Activated CD4-positive, alpha-beta T cell treated with anti-CD3 and anti-CD28 coated beads, Interleukin-2, amount 10 ng/mL, durations not matched to agents 24 days and 14 days (primary cell): Measurements from ENCODE around the gene PDIA4. TPM values are rescaled to one million over a fixed set of nuclear protein-coding genes. Genes with fewer than 3 reads are reported as not detected.
A peak's percentile ranks its signal among the peaks of the same experiment; 100 is the strongest.
"Not testable (repeated sequence)": the region's sequence is repeated elsewhere in the genome, so short reads cannot be mapped to it uniquely, and the experiment has no call there.

ENCODE experiments used
- DNase-seq: peaks from one replicate; pipeline ENCODE4 v3.0.0; 2022
- H3K27ac Mint-ChIP-seq: one replicate; pipeline ENCODE4 v1.8.0; 2022; ENCODE audit warnings: mild to moderate bottlenecking, mixed read lengths
- H3K27me3 Mint-ChIP-seq: one replicate; pipeline ENCODE4 v1.8.0; 2022; ENCODE audit warnings: mixed read lengths
- H3K36me3 Mint-ChIP-seq: one replicate; pipeline ENCODE4 v1.8.0; 2022; ENCODE audit warnings: low read depth, mild to moderate bottlenecking, mixed read lengths
- H3K4me1 Mint-ChIP-seq: one replicate; pipeline ENCODE4 v1.8.0; 2021; ENCODE audit warnings: mixed read lengths
- H3K4me3 Mint-ChIP-seq: one replicate; pipeline ENCODE4 v1.8.0; 2022; ENCODE audit warnings: mild to moderate bottlenecking, moderate library complexity, mixed read lengths
- H3K9me3 Mint-ChIP-seq: one replicate; pipeline ENCODE4 v1.8.0; 2021; ENCODE audit warnings: mixed read lengths
- intact Hi-C: fragments of 100-400 bp; cut with micrococcal nuclease; formaldehyde crosslinking; loops from one replicate; pipeline ENCODE4 v1.15.1; 2023
- total RNA-seq: library from RNA; stranded (reverse); gene quantifications from 2 replicates; pipeline ENCODE4 v1.2.3, GENCODE V29; 2022

The PDIA4 gene
- total RNA-seq, 1 donor from 2014 or later, result 138 TPM

GRCh38 chr7:148987010-148987750 lies 41.1 kb downstream of the PDIA4 start:
- peak; percentile 94 for DNase-seq
- Mint-ChIP-seq H3K4me1 (peaks cover 41% of the 10 kb centered on the region), H3K9me3 (no peaks in the 10 kb centered on the region), H3K27me3 (peaks cover 23% of the 10 kb centered on the region), H3K36me3 (no peaks in the 10 kb centered on the region), H3K27ac (peak overlapping the region; percentile 94), H3K4me3 (peak overlapping the region; percentile 95)
- intact Hi-C loops, result loop anchor here (1.0 to 5.0 kb wide), 5 partner anchors 41 to 290 kb away; partner anchors contain the start of genes CUL1, EZH2, PDIA4 and ZNF786

- H3K9me3 Mint-ChIP-seq, result no peaks in the 10 kb centered on the region
- H3K4me3 Mint-ChIP-seq, result peak overlapping the region; percentile 95
- no peak for DNase-seq
- peaks cover 24% of the 10 kb centered on the region for H3K27me3 Mint-ChIP-seq
- peaks cover 41% of the 10 kb centered on the region for H3K4me1 Mint-ChIP-seq
- intact Hi-C loops, result loop anchor here (1.0 to 5.0 kb wide), 5 partner anchors 42 to 289 kb away; partner anchors contain the start of genes CUL1, EZH2, PDIA4 and ZNF786
- H3K36me3 Mint-ChIP-seq, result no peaks in the 10 kb centered on the region
- peak overlapping the region; percentile 94 for H3K27ac Mint-ChIP-seq
These were observed 41.6 kb downstream of the PDIA4 start for GRCh38 chr7:148986742-148987009.

- Mint-ChIP-seq H3K9me3 (no peaks in the 10 kb centered on the region), H3K27ac (peak overlapping the region; percentile 90), H3K4me3 (peak overlapping the region; percentile 93), H3K36me3 (no peaks in the 10 kb centered on the region), H3K27me3 (peaks cover 29% of the 10 kb centered on the region), H3K4me1 (peaks cover 50% of the 10 kb centered on the region)
- intact Hi-C loops, result loop anchor here (1.0 to 2.0 kb wide), 3 partner anchors 20 to 100 kb away; no protein-coding TSS in a partner anchor
- peak; percentile 92 for DNase-seq
These were observed 44.8 kb downstream of the PDIA4 start for GRCh38 chr7:148983200-148984146.

DNA sequence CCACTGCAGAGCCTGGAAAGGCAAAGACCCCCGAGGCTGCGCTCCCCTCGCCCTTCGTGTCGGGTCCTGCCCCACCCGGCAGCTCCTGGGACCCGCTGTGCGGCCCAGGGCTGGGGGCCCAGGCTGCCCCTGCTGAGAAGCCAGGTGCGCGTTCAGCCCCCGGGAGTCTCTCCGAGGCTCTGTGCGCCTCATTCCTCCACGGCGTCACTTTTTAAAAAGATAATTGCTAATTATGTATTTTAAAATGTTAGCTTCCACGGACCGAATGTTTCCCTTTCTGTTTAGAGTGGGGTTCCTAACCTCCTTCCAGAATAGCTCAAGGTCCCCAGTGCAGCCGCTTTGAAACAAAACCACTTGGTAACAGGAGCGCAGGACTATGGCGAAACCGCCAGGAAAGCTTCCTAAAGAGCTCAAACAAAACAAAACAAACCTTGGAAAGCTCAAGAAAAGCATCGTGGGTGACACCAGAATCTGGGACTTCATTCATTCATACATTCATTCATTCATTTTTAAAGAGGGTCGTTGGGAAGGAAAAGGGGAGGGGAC lies 45.6 kb downstream of the PDIA4 start:
- H3K27me3 Mint-ChIP-seq, result peaks cover 30% of the 10 kb centered on the region
- intact Hi-C loops, result loop anchor here (1.0 to 2.0 kb wide), 3 partner anchors 19 to 99 kb away; no protein-coding TSS in a partner anchor
- H3K36me3 Mint-ChIP-seq, result no peaks in the 10 kb centered on the region
- peaks cover 44% of the 10 kb centered on the region for H3K4me1 Mint-ChIP-seq
- no peak for DNase-seq
- H3K4me3 Mint-ChIP-seq, result peak overlapping the region; percentile 93
- H3K27ac Mint-ChIP-seq, result peak overlapping the region; percentile 81
- H3K9me3 Mint-ChIP-seq, result no peaks in the 10 kb centered on the region

DNA sequence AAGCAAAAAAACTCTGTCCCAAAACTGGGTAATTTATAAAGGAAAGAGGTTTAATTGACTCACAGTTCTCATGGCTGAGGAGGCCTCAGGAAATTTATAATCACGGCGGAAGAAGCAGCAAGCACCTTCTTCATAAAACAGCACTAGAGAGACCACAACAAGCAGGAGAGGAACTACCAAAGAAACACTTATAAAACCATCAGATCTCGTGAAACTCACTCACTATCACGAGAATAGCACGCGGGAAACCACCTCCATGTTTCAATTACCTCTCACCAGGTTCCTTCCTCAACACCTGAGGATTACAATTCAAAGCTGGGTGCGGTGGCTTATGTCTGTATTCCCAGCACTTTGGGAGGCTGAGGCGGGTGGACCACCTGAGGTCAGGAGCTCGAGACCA lies 48.5 kb downstream of the PDIA4 start:
- intact Hi-C loops, result no loop called here
- H3K9me3 Mint-ChIP-seq, result no peaks in the 10 kb centered on the region
- peak; percentile 71 for DNase-seq
- no peaks in the 10 kb centered on the region for H3K36me3 Mint-ChIP-seq
- H3K4me1 Mint-ChIP-seq, result peaks cover 27% of the 10 kb centered on the region
- H3K27me3 Mint-ChIP-seq, result peaks cover 19% of the 10 kb centered on the region
- H3K4me3 Mint-ChIP-seq, result peak overlapping the region; percentile 19
- no peak overlapping the region for H3K27ac Mint-ChIP-seq

GRCh38 chr7:148979072-148979471 lies 49.2 kb downstream of the PDIA4 start:
- H3K4me3 Mint-ChIP-seq, H3K36me3 Mint-ChIP-seq, H3K9me3 Mint-ChIP-seq: not testable (repeated sequence)

DNA sequence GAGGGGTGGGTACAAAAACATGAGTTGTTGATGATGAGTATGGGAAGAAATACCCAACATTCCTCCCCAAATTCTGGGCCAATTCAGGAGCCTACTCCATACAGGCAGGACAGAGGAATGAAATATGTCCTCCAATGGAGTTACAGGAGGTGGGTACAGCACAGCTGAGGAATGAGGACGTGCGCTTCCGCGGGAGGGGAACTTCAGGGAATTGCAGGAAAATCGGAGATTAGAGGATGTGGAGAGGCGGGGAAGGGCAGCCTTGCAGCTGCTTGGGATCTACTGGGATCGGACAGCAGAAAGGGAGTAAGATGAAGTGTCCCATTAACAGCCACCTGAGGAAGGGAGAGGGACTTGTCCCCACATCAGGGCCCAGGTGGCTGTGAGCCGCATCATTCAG lies 50.2 kb downstream of the PDIA4 start:
- intact Hi-C loops, result no loop called here
- no peak overlapping the region for H3K27ac Mint-ChIP-seq
- H3K4me3 Mint-ChIP-seq, result no peak overlapping the region
- H3K9me3 Mint-ChIP-seq, result no peaks in the 10 kb centered on the region
- no peaks in the 10 kb centered on the region for H3K36me3 Mint-ChIP-seq
- no peak for DNase-seq
- peaks cover 11% of the 10 kb centered on the region for H3K27me3 Mint-ChIP-seq
- H3K4me1 Mint-ChIP-seq, result peaks cover 11% of the 10 kb centered on the region

More at GRCh38 chr7:148979072-148979471, 49.2 kb downstream of the PDIA4 start:
- intact Hi-C loops, DNase-seq, H3K27ac Mint-ChIP-seq: not testable (repeated sequence)
- peaks cover 16% of the 10 kb centered on the region for H3K27me3 Mint-ChIP-seq
- H3K4me1 Mint-ChIP-seq, result peaks cover 20% of the 10 kb centered on the region

- Mint-ChIP-seq H3K4me3 (no peak overlapping the region), H3K4me1 (peaks cover 6% of the 10 kb centered on the region), H3K9me3 (no peaks in the 10 kb centered on the region), H3K27ac (no peak overlapping the region), H3K36me3 (no peaks in the 10 kb centered on the region), H3K27me3 (peaks cover 2% of the 10 kb centered on the region)
- DNase-seq, result no peak
- intact Hi-C loops, result no loop called here
These were observed 52.4 kb downstream of the PDIA4 start for GRCh38 chr7:148975896-148976295.

- Mint-ChIP-seq H3K4me3 (no peak overlapping the region), H3K4me1 (no peaks in the 10 kb centered on the region), H3K27ac (no peak overlapping the region), H3K9me3 (no peaks in the 10 kb centered on the region), H3K27me3 (peaks cover 2% of the 10 kb centered on the region), H3K36me3 (no peaks in the 10 kb centered on the region)
- DNase-seq, result no peak
- intact Hi-C loops, result no loop called here
These were observed 55.0 kb downstream of the PDIA4 start for GRCh38 chr7:148973256-148973655.

GRCh38 chr7:148972375-148972774 lies 55.9 kb downstream of the PDIA4 start:
- no peak overlapping the region for H3K4me3 Mint-ChIP-seq
- DNase-seq, result no peak
- intact Hi-C loops, result no loop called here
- no peaks in the 10 kb centered on the region for H3K9me3 Mint-ChIP-seq
- H3K4me1 Mint-ChIP-seq, result no peaks in the 10 kb centered on the region
- H3K36me3 Mint-ChIP-seq, result no peaks in the 10 kb centered on the region
- H3K27ac Mint-ChIP-seq, result no peak overlapping the region
- no peaks in the 10 kb centered on the region for H3K27me3 Mint-ChIP-seq

- Mint-ChIP-seq H3K4me1 (peaks cover 20% of the 10 kb centered on the region), H3K27ac (no peak overlapping the region), H3K27me3 (no peaks in the 10 kb centered on the region), H3K4me3 (no peak overlapping the region), H3K9me3 (no peaks in the 10 kb centered on the region), H3K36me3 (no peaks in the 10 kb centered on the region)
- DNase-seq, result no peak
- intact Hi-C loops, result loop anchor here (2.0 kb wide), 1 partner anchor 703 kb away; no protein-coding TSS in a partner anchor
These were observed 60.7 kb downstream of the PDIA4 start for GRCh38 chr7:148967602-148968001.

- no peak overlapping the region for H3K27ac Mint-ChIP-seq
These were observed 61.3 kb downstream of the PDIA4 start for GRCh38 chr7:148967032-148967372.

DNA sequence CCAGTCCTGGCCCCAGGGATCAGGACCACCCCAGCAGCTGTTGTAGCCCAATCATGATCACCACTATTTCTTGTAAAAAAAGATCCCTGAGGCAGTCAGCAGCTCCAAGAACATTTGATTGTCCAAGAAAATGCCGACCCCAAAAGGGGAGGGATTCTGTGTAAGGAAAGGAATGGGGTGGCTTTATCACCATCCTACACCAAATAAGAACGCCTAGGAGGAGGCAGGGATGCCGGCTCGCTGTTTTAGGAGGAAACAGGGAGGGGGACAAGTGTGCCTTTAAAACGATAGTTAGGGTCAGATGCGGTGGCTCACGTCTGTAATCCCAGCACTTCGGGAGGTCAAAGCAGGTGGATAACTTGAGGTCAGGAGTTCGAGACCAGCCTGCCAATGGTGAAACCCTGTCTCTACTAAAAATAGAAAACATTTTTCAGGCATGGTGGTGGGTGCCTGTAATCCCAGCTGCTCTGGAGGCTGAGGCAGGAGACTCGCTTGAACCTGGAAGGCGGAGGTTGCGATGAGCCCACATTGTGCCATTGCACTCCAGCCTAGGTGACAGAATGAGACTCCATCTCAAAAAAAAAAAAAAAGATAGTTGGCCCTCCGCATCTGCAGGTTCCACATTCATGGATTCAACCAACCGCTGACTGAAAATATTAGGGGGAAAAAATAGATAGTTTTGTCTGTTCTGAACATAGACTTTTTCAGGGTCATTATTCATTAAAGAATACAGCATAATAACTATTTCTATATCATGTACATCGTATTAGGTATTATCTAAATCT lies 63.6 kb downstream of the PDIA4 start:
- Mint-ChIP-seq H3K27me3 (no peaks in the 10 kb centered on the region), H3K36me3 (no peaks in the 10 kb centered on the region), H3K9me3 (no peaks in the 10 kb centered on the region), H3K27ac (peak overlapping the region; percentile 25), H3K4me3 (peak overlapping the region; percentile 96), H3K4me1 (peaks cover 24% of the 10 kb centered on the region)
- intact Hi-C loops, result loop anchor here (5.0 kb wide), 1 partner anchor 167 kb away; no protein-coding TSS in a partner anchor
- no peak for DNase-seq

More at GRCh38 chr7:148967032-148967372, 61.3 kb downstream of the PDIA4 start:
- H3K9me3 Mint-ChIP-seq, result no peaks in the 10 kb centered on the region
- no peaks in the 10 kb centered on the region for H3K36me3 Mint-ChIP-seq
- H3K27me3 Mint-ChIP-seq, result no peaks in the 10 kb centered on the region
- peaks cover 24% of the 10 kb centered on the region for H3K4me1 Mint-ChIP-seq
- intact Hi-C loops, result loop anchor here (2.0 kb wide), 1 partner anchor 702 kb away; no protein-coding TSS in a partner anchor
- peak overlapping the region; percentile 74 for H3K4me3 Mint-ChIP-seq
- no peak for DNase-seq
